ENCODE measurements around the gene ANKRD13D.
A peak's percentile ranks its signal among the peaks of the same experiment; 100 is the strongest.

Gene ANKRD13D

DNA sequence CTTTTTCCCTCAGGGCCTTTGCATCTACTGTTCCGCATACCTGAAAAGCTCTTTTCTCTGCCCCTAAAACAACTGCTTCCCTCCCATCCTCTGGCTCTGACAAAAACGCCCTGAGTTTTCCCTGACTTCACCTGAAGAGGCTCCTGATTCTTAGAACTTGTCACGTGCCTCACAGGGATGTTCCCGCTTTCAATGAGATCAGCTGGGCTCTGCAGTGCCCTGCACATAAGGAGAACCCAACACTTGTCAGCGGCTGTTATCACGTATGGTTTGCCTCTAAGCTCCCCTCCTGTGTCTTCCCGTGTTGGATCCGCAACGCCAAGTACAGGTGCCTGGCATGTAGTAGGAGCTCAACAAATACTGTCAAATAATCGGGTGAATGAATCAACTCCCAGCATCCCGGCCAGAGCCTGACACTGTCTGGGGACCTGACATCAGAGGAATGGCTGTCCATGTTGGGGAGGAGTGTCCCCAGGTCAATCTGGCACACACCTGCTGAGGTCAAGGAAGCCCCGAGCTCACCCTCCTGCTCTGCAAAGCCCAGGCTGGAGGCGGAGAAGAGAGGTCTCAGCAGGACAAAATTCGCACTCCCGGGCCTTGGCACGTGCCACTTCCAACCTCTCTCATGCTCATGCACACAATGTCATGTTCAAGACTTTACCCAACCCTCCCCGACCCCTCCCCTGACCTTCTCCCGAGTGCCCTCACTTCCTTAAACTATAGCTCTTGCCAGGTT, 27.0 kb upstream of the ANKRD13D start:
- DNase-seq (ENCODE audit: extremely low read depth, low read depth): no peak
- TF ChIP-seq, protein P1, sequence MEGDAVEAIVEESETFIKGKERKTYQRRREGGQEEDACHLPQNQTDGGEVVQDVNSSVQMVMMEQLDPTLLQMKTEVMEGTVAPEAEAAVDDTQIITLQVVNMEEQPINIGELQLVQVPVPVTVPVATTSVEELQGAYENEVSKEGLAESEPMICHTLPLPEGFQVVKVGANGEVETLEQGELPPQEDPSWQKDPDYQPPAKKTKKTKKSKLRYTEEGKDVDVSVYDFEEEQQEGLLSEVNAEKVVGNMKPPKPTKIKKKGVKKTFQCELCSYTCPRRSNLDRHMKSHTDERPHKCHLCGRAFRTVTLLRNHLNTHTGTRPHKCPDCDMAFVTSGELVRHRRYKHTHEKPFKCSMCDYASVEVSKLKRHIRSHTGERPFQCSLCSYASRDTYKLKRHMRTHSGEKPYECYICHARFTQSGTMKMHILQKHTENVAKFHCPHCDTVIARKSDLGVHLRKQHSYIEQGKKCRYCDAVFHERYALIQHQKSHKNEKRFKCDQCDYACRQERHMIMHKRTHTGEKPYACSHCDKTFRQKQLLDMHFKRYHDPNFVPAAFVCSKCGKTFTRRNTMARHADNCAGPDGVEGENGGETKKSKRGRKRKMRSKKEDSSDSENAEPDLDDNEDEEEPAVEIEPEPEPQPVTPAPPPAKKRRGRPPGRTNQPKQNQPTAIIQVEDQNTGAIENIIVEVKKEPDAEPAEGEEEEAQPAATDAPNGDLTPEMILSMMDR (IDR thresholded peaks at IDR 0.05; ENCODE audit: low read depth, low read length): no peak

DNA sequence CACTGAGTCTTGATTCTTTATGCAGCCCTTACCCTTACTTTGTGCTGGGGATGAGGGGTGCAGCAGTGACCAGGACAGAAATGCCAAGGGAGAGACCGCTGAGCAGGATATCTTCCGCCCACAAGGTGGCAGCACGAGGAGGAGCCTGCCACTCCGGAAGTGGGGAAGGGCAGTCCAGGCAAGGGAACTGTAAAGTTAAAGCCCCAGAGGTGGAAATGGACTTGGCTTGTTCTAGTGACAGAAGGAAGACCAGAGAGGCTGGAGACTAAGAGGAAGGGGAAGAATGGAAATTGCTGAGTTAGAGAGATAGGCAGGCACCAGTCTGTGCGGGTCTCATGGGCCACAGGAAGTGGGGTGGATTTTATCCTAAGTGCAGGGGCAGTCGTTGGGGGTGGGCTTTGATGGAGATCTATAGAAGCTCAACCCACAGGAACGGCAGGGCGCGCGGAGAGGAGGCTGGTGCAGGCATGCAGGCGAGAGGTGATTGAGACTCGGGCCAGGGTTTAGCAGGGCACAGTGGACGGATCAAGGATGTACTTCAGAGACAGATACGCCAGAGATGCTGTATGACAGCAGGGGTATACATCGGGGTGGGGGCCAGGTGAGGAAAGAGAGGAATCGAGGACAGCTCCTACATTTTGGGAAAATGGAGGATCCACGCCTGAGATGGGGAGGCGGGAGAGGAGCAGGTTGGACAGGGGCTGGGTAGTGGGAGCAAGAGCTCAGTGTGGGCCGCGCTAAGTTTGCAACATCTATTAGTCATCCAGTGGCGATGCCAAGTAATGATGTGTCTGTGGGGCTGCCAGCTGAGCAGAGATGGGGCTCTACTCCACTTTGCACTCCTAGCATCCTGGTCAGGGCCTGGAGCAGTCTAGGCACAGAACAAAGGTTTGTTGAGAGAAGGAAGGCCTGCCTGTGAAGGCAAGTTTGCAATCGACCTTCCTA, 26.1 kb upstream of the ANKRD13D start:
- TF ChIP-seq, protein P1 (IDR thresholded peaks at IDR 0.05; ENCODE audit: low read depth, low read length): peak; percentile 86
- DNase-seq (ENCODE audit: extremely low read depth, low read depth): peak; percentile 50

DNA sequence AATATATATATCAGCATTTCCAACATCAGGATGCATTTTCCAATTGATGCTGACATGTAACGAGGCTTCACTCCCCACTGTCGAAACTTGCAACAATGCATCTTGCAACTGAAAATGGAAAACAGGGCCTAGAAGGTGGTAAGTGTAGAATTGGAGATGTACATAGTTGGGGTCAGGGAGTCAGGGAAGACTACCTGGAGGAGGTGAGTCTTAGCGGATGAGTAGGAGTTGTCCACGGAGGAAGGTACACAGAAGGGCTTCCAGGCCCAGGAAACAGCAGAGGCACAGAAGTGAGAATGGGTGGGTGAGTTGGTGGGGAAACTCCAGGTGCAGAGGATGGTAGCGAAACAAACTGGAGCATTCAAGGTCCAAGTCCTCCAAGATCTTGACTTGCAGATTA, 24.8 kb upstream of the ANKRD13D start:
- DNase-seq (ENCODE audit: extremely low read depth, low read depth): no peak
- TF ChIP-seq, protein P1 (IDR thresholded peaks at IDR 0.05; ENCODE audit: low read depth, low read length): no peak

DNA sequence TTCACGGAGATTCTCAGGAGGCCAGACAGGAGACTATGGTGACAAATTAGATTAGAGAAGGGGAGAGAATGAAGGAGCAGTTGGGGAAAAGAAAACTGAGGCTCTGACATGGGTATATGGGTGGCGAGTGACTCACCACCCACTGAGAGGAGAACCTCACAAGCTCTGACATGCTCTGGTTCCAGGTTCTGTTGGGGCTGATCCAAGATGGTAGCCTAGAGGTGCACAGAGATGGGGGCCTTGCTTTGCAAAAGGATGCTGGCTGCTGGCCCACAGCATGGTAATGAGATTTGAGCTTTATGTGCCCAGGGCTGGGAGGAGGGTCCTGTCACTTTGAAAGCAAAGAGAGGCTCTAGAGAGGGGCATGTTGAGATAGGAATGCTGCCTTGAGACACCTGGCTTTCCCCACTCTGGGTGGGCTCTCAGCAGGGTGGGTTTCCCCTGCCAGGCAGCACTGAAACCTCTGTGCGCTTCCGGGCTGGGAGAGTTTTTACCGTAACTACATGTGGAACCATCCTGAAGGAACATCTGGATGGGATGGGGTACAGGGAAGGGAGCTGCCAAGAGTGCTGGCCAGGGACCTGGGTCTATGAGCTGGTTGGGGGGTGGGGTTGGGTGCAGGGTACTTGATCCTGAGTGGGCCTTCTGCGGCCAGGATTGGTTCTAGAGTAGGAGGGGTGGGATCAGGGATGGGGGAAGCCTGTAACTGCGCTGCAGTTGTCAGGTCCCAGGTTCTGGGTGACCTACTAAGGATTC, 24.0 kb upstream of the ANKRD13D start:
- no peak for DNase-seq (ENCODE audit: extremely low read depth, low read depth)
- TF ChIP-seq, protein P1 (IDR thresholded peaks at IDR 0.05; ENCODE audit: low read depth, low read length): no peak

DNA sequence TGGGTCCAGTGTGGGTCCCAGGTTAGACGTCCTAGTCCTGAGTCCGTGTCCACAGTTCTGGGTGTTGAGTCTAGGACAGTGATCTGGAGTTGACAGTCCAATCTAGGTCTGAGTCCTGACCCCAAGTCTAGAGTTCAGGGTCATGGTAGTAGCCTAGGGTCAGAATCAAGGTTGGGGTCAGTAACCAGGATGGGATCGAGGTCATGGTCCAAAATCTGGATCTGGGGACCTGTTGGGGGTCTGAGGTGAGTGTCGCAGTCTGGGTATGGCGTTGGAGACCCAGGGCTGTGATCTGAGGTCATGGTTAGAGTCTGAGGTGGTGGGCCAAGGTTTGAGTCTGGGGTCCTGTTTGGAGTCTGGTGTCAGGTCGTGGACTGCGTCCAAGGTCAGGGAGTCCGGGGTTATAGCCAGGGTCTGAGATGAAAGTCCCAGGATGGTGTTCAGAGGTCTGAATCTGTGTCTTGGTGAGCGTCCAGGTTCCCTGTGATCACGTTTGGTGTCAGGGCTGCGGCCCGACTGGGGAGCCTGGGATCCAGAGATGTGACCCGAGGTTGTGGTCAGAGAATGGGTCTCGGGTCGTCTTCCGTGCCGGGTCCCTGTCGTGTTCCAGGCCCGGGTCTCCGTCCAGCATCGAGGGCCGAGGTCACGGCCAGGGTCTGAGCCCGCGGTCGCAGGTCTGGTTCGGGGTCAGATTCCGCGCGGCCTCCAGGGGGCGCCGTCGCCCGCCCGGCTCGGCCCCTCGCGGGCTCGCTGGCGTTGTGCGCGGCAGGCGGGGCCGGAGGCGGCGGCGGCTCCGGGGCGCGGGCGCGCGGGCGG, 23.3 kb upstream of the ANKRD13D start:
- TF ChIP-seq, protein P1 (IDR thresholded peaks at IDR 0.05; ENCODE audit: low read depth, low read length): peak; percentile 51
- no peak for DNase-seq (ENCODE audit: extremely low read depth, low read depth)

DNA sequence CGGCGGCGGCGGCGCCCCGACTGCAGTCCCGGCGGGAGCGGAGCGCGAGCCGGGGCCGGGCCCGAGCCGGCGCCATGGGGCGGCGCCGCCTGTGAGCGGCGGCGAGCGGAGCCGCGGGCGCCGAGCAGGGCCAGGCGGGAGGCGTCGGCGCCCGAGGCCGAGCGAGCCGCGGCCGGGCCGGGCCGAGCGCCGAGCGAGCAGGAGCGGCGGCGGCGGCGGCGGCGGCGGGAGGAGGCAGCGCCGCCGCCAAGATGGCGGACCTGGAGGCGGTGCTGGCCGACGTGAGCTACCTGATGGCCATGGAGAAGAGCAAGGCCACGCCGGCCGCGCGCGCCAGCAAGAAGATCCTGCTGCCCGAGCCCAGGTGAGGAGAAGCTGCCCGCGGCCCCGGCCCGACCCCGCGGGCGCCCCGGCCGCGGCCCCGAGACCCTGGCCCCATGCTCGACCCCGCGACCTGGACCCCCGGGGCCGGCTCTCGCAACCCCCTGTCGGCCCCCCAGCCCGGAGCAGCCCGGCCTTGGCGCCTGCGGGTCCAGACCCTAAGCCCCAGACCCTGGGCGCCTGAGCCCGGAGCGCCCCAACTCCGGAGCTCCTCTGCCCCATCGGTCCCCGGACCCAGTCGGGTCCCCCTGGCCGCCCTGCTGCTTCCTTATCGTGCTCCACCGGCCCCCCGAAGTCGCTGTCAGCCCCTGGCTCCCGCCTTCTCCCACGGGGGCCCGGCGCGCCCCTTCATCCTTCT, 22.5 kb upstream of the ANKRD13D start, which contains the start of gene GRK2:
TSS of gene GRK2 (plus strand) at position 25 of the 739 bp plus-strand sequence. CDS start at position 252, 227 bp downstream.
- no peak for DNase-seq (ENCODE audit: extremely low read depth, low read depth)
- TF ChIP-seq, protein P1 (IDR thresholded peaks at IDR 0.05; ENCODE audit: low read depth, low read length): no peak

All from AG09319 (cell line).